Ishikawa (cell line): Measurements from ENCODE around the gene PLCD3.

Experiments used
- CEBPB ChIP-seq: IDR thresholded peaks from 2 replicates; pipeline ENCODE4 v1.6.1; 2012
- CREB1 ChIP-seq: IDR thresholded peaks from 2 replicates; pipeline ENCODE4 v1.6.1; 2012; ENCODE audit warnings: low read depth
- EGR1 ChIP-seq: IDR thresholded peaks from 2 replicates; pipeline ENCODE4 v1.6.1; 2012
- EP300 ChIP-seq: IDR thresholded peaks from 2 replicates; pipeline ENCODE4 v1.6.1; 2012; ENCODE audit warnings: borderline replicate concordance
- FOXM1 ChIP-seq: IDR thresholded peaks from 2 replicates; pipeline ENCODE4 v1.6.1; 2012; ENCODE audit warnings: low read depth, borderline replicate concordance
- NFIC ChIP-seq: IDR thresholded peaks from 2 replicates; pipeline ENCODE4 v1.6.1; 2012
- RAD21 ChIP-seq: IDR thresholded peaks from 2 replicates; pipeline ENCODE4 v1.6.1; 2012; ENCODE audit warnings: low read depth
- TAF1 ChIP-seq: IDR thresholded peaks from 2 replicates; pipeline ENCODE4 v1.6.1; 2012; ENCODE audit warnings: low read depth, mild to moderate bottlenecking
- TCF12 ChIP-seq: IDR thresholded peaks from 2 replicates; pipeline ENCODE4 v1.6.1; 2012; ENCODE audit warnings: low read depth
- TEAD4 ChIP-seq: IDR thresholded peaks from 2 replicates; pipeline ENCODE4 v1.6.1; 2012
- YY1 ChIP-seq: IDR thresholded peaks from 2 replicates; pipeline ENCODE4 v1.6.1; 2012; ENCODE audit warnings: low read depth
- ZBTB7A ChIP-seq: IDR thresholded peaks from 2 replicates; pipeline ENCODE4 v1.6.1; 2012; ENCODE audit warnings: low read depth
- TF ChIP-seq, protein P1 (sequence below): IDR thresholded peaks from 2 replicates; pipeline ENCODE4 v1.6.1; 2012
- TF ChIP-seq, protein P2 (sequence below): IDR thresholded peaks from 2 replicates; pipeline ENCODE4 v1.6.1; 2012
- TF ChIP-seq, protein P3 (sequence below): IDR thresholded peaks from 2 replicates; pipeline ENCODE4 v1.6.1; 2012; ENCODE audit warnings: low read depth, mild to moderate bottlenecking

PLCD3 gene

DNA sequence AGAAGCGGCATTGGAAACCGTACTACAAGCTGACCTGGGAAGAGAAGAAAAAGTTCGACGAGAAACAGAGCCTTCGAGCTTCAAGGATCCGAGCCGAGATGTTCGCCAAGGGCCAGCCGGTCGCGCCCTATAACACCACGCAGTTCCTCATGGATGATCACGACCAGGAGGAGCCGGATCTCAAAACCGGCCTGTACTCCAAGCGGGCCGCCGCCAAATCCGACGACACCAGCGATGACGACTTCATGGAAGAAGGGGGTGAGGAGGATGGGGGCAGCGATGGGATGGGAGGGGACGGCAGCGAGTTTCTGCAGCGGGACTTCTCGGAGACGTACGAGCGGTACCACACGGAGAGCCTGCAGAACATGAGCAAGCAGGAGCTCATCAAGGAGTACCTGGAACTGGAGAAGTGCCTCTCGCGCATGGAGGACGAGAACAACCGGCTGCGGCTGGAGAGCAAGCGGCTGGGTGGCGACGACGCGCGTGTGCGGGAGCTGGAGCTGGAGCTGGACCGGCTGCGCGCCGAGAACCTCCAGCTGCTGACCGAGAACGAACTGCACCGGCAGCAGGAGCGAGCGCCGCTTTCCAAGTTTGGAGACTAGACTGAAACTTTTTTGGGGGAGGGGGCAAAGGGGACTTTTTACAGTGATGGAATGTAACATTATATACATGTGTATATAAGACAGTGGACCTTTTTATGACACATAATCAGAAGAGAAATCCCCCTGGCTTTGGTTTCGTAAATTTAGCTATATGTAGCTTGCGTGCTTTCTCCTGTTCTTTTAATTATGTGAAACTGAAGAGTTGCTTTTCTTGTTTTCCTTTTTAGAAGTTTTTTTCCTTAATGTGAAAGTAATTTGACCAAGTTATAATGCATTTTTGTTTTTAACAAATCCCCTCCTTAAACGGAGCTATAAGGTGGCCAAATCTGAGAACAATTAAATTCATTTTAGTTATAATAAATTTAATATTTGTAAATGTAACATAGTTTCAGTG lies 17.7 kb upstream of the PLCD3 start:
- no peak for TF ChIP-seq RAD21
- TF ChIP-seq, protein P1, sequence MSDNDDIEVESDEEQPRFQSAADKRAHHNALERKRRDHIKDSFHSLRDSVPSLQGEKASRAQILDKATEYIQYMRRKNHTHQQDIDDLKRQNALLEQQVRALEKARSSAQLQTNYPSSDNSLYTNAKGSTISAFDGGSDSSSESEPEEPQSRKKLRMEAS: peak; percentile 3; the same call in 1 of the 2 replicates

DNA sequence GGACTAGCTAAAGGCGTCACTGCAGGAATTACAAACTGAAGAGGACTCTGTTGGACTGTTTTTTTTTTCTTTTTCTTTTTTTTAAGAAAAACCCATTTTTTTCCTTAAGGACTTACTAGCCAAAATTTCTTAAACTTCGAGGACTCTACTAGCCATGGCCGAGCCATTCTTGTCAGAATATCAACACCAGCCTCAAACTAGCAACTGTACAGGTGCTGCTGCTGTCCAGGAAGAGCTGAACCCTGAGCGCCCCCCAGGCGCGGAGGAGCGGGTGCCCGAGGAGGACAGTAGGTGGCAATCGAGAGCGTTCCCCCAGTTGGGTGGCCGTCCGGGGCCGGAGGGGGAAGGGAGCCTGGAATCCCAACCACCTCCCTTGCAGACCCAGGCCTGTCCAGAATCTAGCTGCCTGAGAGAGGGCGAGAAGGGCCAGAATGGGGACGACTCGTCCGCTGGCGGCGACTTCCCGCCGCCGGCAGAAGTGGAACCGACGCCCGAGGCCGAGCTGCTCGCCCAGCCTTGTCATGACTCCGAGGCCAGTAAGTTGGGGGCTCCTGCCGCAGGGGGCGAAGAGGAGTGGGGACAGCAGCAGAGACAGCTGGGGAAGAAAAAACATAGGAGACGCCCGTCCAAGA lies 16.8 kb upstream of the PLCD3 start:
- TF ChIP-seq RAD21 (peak; percentile 65), TCF12 (0 out of 2 replicates have a peak, but pooled peaks have one; percentile 12), NFIC (no peak), EP300 (no peak), ZBTB7A (peak; percentile 70; the same call in 1 of the 2 replicates), TAF1 (peak; percentile 52; the same call in 1 of the 2 replicates), CREB1 (no peak), CEBPB (no peak; the same call in 1 of the 2 replicates), TEAD4 (no peak), EGR1 (no peak), FOXM1 (no peak), YY1 (peak; percentile 15; the same call in 1 of the 2 replicates)
- TF ChIP-seq, protein P2, sequence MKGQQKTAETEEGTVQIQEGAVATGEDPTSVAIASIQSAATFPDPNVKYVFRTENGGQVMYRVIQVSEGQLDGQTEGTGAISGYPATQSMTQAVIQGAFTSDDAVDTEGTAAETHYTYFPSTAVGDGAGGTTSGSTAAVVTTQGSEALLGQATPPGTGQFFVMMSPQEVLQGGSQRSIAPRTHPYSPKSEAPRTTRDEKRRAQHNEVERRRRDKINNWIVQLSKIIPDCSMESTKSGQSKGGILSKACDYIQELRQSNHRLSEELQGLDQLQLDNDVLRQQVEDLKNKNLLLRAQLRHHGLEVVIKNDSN: no peak
- TF ChIP-seq, protein P1: 0 out of 2 replicates have a peak, but pooled peaks have one; percentile 43
- TF ChIP-seq, protein P3, sequence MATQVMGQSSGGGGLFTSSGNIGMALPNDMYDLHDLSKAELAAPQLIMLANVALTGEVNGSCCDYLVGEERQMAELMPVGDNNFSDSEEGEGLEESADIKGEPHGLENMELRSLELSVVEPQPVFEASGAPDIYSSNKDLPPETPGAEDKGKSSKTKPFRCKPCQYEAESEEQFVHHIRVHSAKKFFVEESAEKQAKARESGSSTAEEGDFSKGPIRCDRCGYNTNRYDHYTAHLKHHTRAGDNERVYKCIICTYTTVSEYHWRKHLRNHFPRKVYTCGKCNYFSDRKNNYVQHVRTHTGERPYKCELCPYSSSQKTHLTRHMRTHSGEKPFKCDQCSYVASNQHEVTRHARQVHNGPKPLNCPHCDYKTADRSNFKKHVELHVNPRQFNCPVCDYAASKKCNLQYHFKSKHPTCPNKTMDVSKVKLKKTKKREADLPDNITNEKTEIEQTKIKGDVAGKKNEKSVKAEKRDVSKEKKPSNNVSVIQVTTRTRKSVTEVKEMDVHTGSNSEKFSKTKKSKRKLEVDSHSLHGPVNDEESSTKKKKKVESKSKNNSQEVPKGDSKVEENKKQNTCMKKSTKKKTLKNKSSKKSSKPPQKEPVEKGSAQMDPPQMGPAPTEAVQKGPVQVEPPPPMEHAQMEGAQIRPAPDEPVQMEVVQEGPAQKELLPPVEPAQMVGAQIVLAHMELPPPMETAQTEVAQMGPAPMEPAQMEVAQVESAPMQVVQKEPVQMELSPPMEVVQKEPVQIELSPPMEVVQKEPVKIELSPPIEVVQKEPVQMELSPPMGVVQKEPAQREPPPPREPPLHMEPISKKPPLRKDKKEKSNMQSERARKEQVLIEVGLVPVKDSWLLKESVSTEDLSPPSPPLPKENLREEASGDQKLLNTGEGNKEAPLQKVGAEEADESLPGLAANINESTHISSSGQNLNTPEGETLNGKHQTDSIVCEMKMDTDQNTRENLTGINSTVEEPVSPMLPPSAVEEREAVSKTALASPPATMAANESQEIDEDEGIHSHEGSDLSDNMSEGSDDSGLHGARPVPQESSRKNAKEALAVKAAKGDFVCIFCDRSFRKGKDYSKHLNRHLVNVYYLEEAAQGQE: no peak

DNA sequence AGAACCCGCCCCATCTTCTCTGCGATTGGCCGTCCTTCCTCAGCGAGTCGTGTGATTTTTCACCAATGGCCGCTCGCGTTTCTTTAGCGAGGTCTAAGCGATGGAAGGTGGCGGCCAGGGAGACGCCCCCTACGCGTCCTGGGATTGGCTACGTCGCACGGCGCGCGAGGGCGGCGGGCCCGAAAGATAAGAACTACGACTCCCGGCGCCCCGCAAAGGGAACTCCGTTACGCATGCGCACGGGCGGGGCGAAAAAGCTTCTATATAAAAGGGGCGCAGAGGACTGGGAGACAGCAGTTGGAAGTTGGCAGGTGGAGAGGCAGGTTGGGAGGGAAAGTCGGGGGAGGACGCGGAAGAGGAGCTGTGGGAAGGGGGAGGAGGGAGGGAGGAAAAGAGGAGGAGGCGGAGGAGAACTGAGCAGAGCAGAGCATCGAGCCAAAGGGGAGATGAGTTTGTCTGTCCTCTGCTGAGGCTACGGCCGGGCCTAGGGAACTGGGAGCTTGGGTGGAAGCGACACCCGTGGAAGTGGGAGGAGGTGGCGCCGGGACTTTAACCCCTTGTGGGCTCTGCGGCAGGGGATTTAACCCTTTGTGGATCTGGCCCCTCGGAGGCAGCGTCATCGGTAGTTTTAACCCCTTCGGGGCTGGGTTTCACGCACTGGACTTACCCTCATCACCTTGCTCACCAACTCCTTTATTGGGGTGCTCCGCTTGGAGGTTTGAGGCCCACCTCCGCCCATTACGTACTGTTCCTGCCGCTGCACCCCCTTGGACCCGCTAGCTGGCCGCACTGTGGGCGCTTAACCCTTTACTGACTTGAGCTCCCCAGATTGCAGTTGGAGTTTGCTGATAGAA lies 16.1 kb upstream of the PLCD3 start, which contains the start of gene HEXIM1:
Gene HEXIM1, plus strand, starts transcription at position 293 of the 854 bp plus-strand sequence. CDS start 716 bp downstream, outside the sequence.
- peak; percentile 34 for TF ChIP-seq TEAD4
- peak; percentile 96 for TF ChIP-seq TAF1
- peak; percentile 65 for TF ChIP-seq YY1
- TF ChIP-seq, protein P3: no peak
- no peak for TF ChIP-seq FOXM1
- peak; percentile 43; the same call in 1 of the 2 replicates for TF ChIP-seq TCF12
- TF ChIP-seq, protein P2: no peak
- no peak for TF ChIP-seq CEBPB
- no peak; the same call in 1 of the 2 replicates for TF ChIP-seq ZBTB7A
- TF ChIP-seq CREB1: peak; percentile 11; the same call in 1 of the 2 replicates
- TF ChIP-seq RAD21: no peak
- TF ChIP-seq EGR1: peak; percentile 45; the same call in 1 of the 2 replicates
- TF ChIP-seq, protein P1: peak; percentile 52
- TF ChIP-seq NFIC: no peak; the same call in 1 of the 2 replicates
- 0 out of 2 replicates have a peak, but pooled peaks have one; percentile 32 for TF ChIP-seq EP300

DNA sequence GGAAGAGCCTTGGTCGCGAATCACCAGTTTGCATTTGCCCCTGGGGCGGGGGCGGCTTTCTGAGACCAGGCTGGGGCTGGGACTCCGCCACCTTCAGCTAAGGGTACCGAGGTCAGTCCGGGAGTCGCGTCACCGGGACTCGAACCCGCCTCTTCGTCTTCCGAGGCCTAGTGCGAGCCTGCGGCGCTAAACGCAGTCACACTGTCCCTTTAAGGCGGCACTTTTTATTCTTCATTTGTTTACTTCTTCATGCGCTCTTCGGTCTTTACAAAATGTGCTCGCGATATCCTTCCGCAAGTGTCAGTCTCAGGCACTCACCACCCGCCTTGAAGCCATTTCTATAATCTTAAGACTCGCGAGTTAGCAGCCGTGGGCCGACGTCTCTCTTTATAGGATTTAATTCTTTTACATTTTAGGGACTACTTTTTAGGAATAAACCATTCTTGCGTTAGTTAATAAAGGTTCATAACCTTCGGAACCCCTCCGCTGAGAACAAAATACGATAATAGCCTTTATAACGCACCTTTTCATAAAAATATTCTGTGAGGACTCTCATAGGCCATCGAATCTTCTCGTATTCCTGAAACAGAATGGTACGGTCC lies 15.4 kb upstream of the PLCD3 start:
- TF ChIP-seq RAD21 (no peak), NFIC (0 out of 2 replicates have a peak, but pooled peaks have one; percentile 18), TEAD4 (peak; percentile 51), YY1 (peak; percentile 72), FOXM1 (peak; percentile 43; the same call in 1 of the 2 replicates), TCF12 (peak; percentile 61; the same call in 1 of the 2 replicates), ZBTB7A (no peak), EGR1 (peak; percentile 9; the same call in 1 of the 2 replicates), TAF1 (no peak; the same call in none of the 2 replicates), CEBPB (0 out of 2 replicates have a peak, but pooled peaks have one; percentile 16), CREB1 (peak; percentile 44), EP300 (peak; percentile 44; the same call in 1 of the 2 replicates)
- TF ChIP-seq, protein P2: no peak
- TF ChIP-seq, protein P3: no peak
- TF ChIP-seq, protein P1: peak; percentile 86
